Tibial artery (tissue), 4 donors: Measurements from ENCODE around the gene DEGS1.

Experiments
- DNase-seq, 2 donors: peaks; one replicate each; pipeline ENCODE4 v3.0.0-alpha.2; 2019
- H3K27ac ChIP-seq, 2 donors: fragments of 200-600 bp; sonication (generic) in 1 of 2; 1 replicate in 1 of 2; 2 replicates in 1 of 2; pipeline ENCODE4 v1.5.1; 2018 to 2019; ENCODE audit warnings: mild to moderate bottlenecking in 1 of 2
- H3K27me3 ChIP-seq, 2 donors: fragments of 200-600 bp; sonication (generic) in 1 of 2; one replicate each; pipeline versions ENCODE4 v1.5.1 to v1.6.0; 2016 to 2019
- H3K36me3 ChIP-seq, 3 donors: fragments of 200-600 bp; sonication (generic) in 2 of 3; one replicate each; pipeline ENCODE4 v1.5.1; 2016 to 2019; ENCODE audit warnings: mild to moderate bottlenecking in 2 of 3
- H3K4me1 ChIP-seq, 4 donors: fragments of 200-600 bp; sonication (generic) in 2 of 4; 1 replicate in 3 of 4; 2 replicates in 1 of 4; pipeline ENCODE4 v1.5.1; 2016 to 2019
- H3K4me3 ChIP-seq, 2 donors: fragments of 200-600 bp; sonication (generic) in 1 of 2; 1 replicate in 1 of 2; 2 replicates in 1 of 2; pipeline ENCODE4 v1.5.1; 2018 to 2019; ENCODE audit warnings: mild to moderate bottlenecking in 2 of 2
- H3K9me3 ChIP-seq, 3 donors: fragments of 200-600 bp; sonication (generic) in 1 of 3; one replicate each; pipeline ENCODE4 v1.5.1; 2016 to 2019
- intact Hi-C: fragments of 100-400 bp; cut with DNase I; formaldehyde crosslinking; loops from one replicate; pipeline ENCODE4 v1.15.0; 2023; ENCODE audit warnings: low total_unique reads
- TF ChIP-seq, protein P1 (sequence below), 2 experiments: fragments of 200-600 bp in 1 of 2; fragments of 450-650 bp in 1 of 2; IDR thresholded peaks; one replicate each; pipeline ENCODE4 v1.5.1; 2017 to 2019; ENCODE audit warnings: antibody characterized with exemption in 2 of 2, mild to moderate bottlenecking in 1 of 2, moderate library complexity in 1 of 2

The DEGS1 gene

DNA sequence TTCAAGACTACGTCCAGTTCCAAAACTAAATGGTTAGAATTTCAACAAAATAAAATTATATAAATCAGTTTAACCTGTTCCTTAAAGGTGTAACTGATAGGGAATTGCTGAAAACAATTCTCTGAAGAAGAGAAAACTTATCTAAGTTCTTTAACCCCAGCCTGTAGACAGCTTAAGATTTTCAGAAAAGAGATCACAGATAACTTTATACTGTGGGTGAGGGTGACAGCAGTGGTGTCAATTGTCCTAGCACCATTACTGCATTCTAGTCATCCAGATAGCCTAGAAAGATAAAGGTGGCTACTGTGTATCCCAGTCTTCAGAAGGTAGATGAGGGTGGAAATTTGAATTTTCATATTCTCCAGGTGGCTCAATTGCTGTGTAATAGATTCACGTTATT is 19.7 kb upstream of the DEGS1 start:
- Histone ChIP-seq H3K4me3 (no peak overlapping the region), H3K27ac (no peak overlapping the region), H3K9me3 (no peaks in the 10 kb centered on the region), H3K36me3 (peaks cover 15 to 38% (median 28%) of the 10 kb centered on the region in 3 donors), H3K4me1 (peaks cover 0 to 3% (median 2%) of the 10 kb centered on the region in 4 donors), H3K27me3 (no peaks in the 10 kb centered on the region)
- no peak for DNase-seq
- TF ChIP-seq, protein P1, sequence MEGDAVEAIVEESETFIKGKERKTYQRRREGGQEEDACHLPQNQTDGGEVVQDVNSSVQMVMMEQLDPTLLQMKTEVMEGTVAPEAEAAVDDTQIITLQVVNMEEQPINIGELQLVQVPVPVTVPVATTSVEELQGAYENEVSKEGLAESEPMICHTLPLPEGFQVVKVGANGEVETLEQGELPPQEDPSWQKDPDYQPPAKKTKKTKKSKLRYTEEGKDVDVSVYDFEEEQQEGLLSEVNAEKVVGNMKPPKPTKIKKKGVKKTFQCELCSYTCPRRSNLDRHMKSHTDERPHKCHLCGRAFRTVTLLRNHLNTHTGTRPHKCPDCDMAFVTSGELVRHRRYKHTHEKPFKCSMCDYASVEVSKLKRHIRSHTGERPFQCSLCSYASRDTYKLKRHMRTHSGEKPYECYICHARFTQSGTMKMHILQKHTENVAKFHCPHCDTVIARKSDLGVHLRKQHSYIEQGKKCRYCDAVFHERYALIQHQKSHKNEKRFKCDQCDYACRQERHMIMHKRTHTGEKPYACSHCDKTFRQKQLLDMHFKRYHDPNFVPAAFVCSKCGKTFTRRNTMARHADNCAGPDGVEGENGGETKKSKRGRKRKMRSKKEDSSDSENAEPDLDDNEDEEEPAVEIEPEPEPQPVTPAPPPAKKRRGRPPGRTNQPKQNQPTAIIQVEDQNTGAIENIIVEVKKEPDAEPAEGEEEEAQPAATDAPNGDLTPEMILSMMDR (IDR thresholded peaks at IDR 0.05) = no peak
- intact Hi-C loops = no loop called here

DNA sequence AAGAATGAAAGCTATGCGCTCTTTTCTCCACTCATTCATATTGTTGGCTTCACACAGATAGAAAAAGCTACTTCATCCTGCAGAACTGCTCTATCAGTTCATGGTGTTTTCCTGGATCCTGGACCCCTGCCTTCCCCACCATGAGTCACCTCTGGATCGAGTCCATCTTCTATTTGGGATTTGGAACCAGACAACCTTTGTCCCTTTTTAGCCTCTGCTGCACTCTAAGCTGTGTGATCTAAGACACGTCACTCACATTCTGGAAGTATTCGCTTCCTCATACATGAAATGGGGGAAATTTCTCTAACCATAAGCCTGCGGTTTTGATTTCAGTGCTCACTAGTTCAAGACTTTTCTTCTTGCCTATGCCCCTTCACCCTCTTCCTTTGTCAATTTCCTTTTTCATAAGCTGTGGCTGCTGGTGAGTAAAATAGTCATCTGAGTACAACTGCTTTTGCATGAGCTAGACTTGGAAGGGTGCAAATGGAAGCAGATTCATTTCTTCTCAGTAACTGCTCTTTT is 14.1 kb upstream of the DEGS1 start:
- H3K27me3 ChIP-seq = no peaks in the 10 kb centered on the region
- H3K4me1 ChIP-seq = peaks cover 0 to 22% (median 12%) of the 10 kb centered on the region in 4 donors
- H3K36me3 ChIP-seq = no peaks in the 10 kb centered on the region
- peak overlapping the region; percentile 44 to 54 for H3K27ac ChIP-seq
- no peaks in the 10 kb centered on the region for H3K9me3 ChIP-seq
- DNase-seq = peak in 1 of 2 donors; percentile 66
- H3K4me3 ChIP-seq = no peak overlapping the region
- intact Hi-C loops = no loop called here
- TF ChIP-seq, protein P1 (IDR thresholded peaks at IDR 0.05) = no peak

DNA sequence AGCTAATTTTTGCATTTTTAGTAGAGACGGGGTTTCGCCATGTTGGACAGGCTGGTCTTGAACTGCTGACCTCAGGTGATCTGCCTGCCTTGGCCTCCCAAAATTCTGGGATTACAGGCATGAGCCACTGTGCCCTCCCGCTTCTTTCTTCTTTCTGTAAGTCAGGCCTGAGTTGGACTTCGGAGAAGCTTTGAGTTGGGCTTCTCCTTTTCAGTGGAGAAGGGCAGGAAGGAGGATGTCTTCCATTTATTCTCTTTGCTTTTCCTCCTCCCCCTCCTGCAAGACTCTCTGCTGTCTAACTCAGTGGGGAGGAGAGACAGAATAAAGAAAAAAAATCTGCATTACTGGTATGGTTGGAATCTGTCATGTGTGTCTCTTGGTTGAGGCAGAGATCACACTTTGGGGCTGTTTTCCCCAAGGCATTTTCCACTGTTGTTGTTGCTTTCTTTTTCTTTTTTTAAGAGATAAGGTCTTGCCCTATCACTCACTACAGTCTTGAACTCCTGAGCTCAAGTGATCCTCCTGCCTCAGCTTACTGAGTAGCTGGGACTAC is 13.2 kb upstream of the DEGS1 start:
- no peak for DNase-seq
- no peaks in the 10 kb centered on the region for H3K27me3 ChIP-seq
- no peak overlapping the region for H3K4me3 ChIP-seq
- intact Hi-C loops = no loop called here
- no peaks in the 10 kb centered on the region for H3K9me3 ChIP-seq
- H3K27ac ChIP-seq = peak overlapping the region in 1 of 2 donors; percentile 44
- H3K4me1 ChIP-seq = peaks cover 0 to 22% (median 12%) of the 10 kb centered on the region in 4 donors
- H3K36me3 ChIP-seq = no peaks in the 10 kb centered on the region
- TF ChIP-seq, protein P1 (IDR thresholded peaks at IDR 0.05) = no peak

DNA sequence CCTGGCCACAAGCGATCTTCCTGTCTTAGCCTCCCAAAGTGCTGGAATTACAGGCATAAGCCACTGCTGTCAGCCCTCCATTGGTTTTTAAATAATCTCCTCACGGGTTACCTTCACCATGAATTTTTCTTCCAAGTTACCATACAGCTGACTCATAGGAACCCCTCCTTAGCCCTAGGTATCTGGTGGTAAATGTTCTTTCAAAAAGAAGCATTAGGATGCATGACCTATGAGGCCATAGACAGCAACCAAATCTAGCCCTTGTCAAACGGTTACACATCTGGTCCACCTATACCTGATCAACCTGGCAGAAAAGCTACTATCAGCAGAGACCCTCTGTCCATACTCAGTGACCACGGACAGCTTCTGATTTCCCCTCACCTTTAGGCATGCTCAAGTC is 12.7 kb upstream of the DEGS1 start:
- TF ChIP-seq, protein P1 (IDR thresholded peaks at IDR 0.05) = no peak
- DNase-seq = no peak
- peaks cover 0 to 23% (median 12%) of the 10 kb centered on the region in 4 donors for H3K4me1 ChIP-seq

DNA sequence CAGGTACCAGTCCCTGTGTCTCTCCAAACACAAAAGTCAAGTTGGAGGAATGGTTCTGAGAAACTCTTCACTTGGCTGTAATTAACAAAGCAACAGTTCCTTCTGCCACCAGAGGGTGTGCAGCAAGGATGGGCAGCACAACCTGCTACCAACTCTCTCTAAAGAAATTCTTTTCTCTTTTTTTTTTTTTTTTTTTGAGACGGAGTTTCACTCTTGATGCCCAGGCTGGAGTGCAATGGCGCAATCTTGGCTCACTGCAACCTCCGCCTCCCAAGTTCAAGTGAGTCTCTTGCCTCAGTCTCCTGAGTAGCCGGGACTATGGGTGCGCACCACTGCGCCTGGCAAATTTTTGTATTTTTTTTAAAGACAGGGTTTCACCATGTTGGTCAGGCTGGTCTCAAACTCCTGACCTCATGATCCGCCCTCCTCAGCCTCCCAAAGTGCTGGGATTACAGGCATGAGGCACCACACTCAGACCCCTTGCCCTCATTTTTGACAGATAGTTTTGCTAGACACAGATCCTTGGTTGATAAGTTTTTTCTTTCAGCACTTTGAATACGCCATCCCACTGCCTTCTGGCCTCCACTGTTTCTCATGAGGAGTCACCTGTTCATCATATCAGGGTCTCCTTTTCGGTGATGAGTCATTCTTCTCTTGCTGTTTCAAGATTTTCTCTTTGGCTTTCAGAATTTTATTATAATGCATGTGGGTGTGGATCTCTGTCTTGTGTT is 12.1 kb upstream of the DEGS1 start:
- Histone ChIP-seq H3K4me3 (no peak overlapping the region), H3K9me3 (no peaks in the 10 kb centered on the region), H3K4me1 (peaks cover 0 to 28% (median 15%) of the 10 kb centered on the region in 4 donors), H3K36me3 (no peaks in the 10 kb centered on the region), H3K27ac (no peak overlapping the region), H3K27me3 (no peaks in the 10 kb centered on the region)
- TF ChIP-seq, protein P1 (IDR thresholded peaks at IDR 0.05) = no peak
- intact Hi-C loops = no loop called here
- no peak for DNase-seq

More for the DNA sequence above, 12.7 kb upstream of the DEGS1 start:
- Histone ChIP-seq H3K9me3 (no peaks in the 10 kb centered on the region), H3K27me3 (no peaks in the 10 kb centered on the region), H3K36me3 (no peaks in the 10 kb centered on the region), H3K4me3 (no peak overlapping the region), H3K27ac (no peak overlapping the region)
- intact Hi-C loops = no loop called here
